Hepatocyte (in vitro differentiated cells): ENCODE measurements around the gene TNS3.

Experiments
- CTCF ChIP-seq: fragments of 200-600 bp; sonication (generic); IDR thresholded peaks from 2 replicates; pipeline ENCODE4 v1.5.1; 2016; ENCODE audit warnings: antibody characterized with exemption, mild to moderate bottlenecking; ENCODE audit not compliant: poor library complexity
- EZH2 ChIP-seq: fragments of 200-600 bp; sonication (generic); IDR thresholded peaks from 2 replicates; pipeline ENCODE4 v1.6.1; 2016; ENCODE audit warnings: antibody characterized with exemption, mild to moderate bottlenecking, borderline replicate concordance

GRCh38 chr7:47283497-47284131 lies 298.3 kb downstream of the TNS3 start:
- TF ChIP-seq CTCF (no peak), EZH2 (no peak)
